BLaER1 treated with 17β-estradiol and CSF1 and Interleukin-3, amounts not matched to agents 10 nM and 100 nM (cell line): Measurements from ENCODE around the gene NEU2.

ENCODE experiments used
- H3K27ac ChIP-seq, 11 experiments: shearing (Covaris generic); formaldehyde crosslinking; 2 replicates each; pipeline ENCODE4 v1.8.1; 2022
- H3K27me3 ChIP-seq, 11 experiments: shearing (Covaris generic); formaldehyde crosslinking; 2 replicates each; pipeline ENCODE4 v1.8.1; 2022
- H3K36me3 ChIP-seq, 11 experiments: shearing (Covaris generic); formaldehyde crosslinking; 2 replicates each; pipeline ENCODE4 v1.8.1; 2022
- H3K4me1 ChIP-seq, 10 experiments: shearing (Covaris generic); formaldehyde crosslinking; 2 replicates each; pipeline ENCODE4 v1.8.1; 2022
- H3K4me2 ChIP-seq, 11 experiments: shearing (Covaris generic); formaldehyde crosslinking; 2 replicates each; pipeline ENCODE4 v1.8.1; 2022
- H3K4me3 ChIP-seq, 10 experiments: shearing (Covaris generic); formaldehyde crosslinking; 2 replicates each; pipeline ENCODE4 v1.8.1; 2022
- H3K9ac ChIP-seq, 11 experiments: shearing (Covaris generic); formaldehyde crosslinking; 2 replicates each; pipeline ENCODE4 v1.8.1; 2022
- H3K9me3 ChIP-seq, 11 experiments: shearing (Covaris generic); formaldehyde crosslinking; replicated peaks in 1 of 11; 2 replicates each; pipeline ENCODE4 v1.8.1; 2022
- H4K20me1 ChIP-seq, 11 experiments: shearing (Covaris generic); formaldehyde crosslinking; 2 replicates each; pipeline ENCODE4 v1.8.1; 2022
- Cebpa-rat ChIP-seq, 11 experiments: shearing (Covaris generic); IDR thresholded peaks; 2 replicates each; pipeline ENCODE4 v1.8.1; 2022

Gene NEU2

GRCh38 chr2:233032551-233033320 is at the start of gene NEU2:
Gene NEU2, plus strand, starts transcription at chr2:233032672. Its CDS starts 0 bp downstream, at chr2:233032672.
- TF ChIP-seq Cebpa-rat (IDR thresholded peaks at IDR 0.05) = no peak
- Histone ChIP-seq H3K27me3 (no peaks in the 10 kb centered on the region), H3K9ac (no peak within 1 kb of the TSS; a peak in 1 of 22 replicates), H3K36me3 (no peaks in the 10 kb centered on the region), H3K9me3 (peaks cover 0 to 7% (median 0%) of the 10 kb centered on the region in 11 experiments; a peak in 4 of 22 replicates), H3K4me1 (no peaks in the 10 kb centered on the region), H3K4me2 (no peak within 1 kb of the TSS), H3K27ac (no peak within 1 kb of the TSS), H3K4me3 (no peak within 1 kb of the TSS), H4K20me1 (no peaks in the 10 kb centered on the region)

GRCh38 chr2:232982926-232983668 is 49.4 kb upstream of the NEU2 start:
- peaks cover 18 to 49% (median 33%) of the 10 kb centered on the region in 10 experiments; a peak in 19 of 20 replicates for H3K4me1 ChIP-seq
- peak overlapping the region in 3 of 11 experiments; percentile 5 to 40 (median 14); a peak in 1 of 22 replicates for H3K4me2 ChIP-seq
- H3K36me3 ChIP-seq = no peaks in the 10 kb centered on the region
- no peak overlapping the region for H3K9ac ChIP-seq
- no peaks in the 10 kb centered on the region for H3K27me3 ChIP-seq
- no peak for TF ChIP-seq Cebpa-rat (IDR thresholded peaks at IDR 0.05)
- no peak overlapping the region for H3K4me3 ChIP-seq
- H3K9me3 ChIP-seq = peaks cover 0 to 12% (median 7%) of the 10 kb centered on the region in 11 experiments; a peak in 15 of 22 replicates
- H4K20me1 ChIP-seq = no peaks in the 10 kb centered on the region
- no peak overlapping the region for H3K27ac ChIP-seq

- Histone ChIP-seq H3K4me2 (peak overlapping the region in 2 of 11 experiments; percentile 24 to 40; a peak in 4 of 22 replicates), H3K9ac (no peak overlapping the region), H3K4me3 (no peak overlapping the region), H3K27ac (no peak overlapping the region), H3K9me3 (peaks cover 0 to 12% (median 7%) of the 10 kb centered on the region in 11 experiments; a peak in 15 of 22 replicates), H3K36me3 (no peaks in the 10 kb centered on the region), H3K4me1 (peaks cover 15 to 46% (median 29%) of the 10 kb centered on the region in 10 experiments; a peak in 19 of 20 replicates), H4K20me1 (no peaks in the 10 kb centered on the region), H3K27me3 (no peaks in the 10 kb centered on the region)
- no peak for TF ChIP-seq Cebpa-rat (IDR thresholded peaks at IDR 0.05)
Measured at GRCh38 chr2:232983669-232984140, 48.8 kb upstream of the NEU2 start.

GRCh38 chr2:232984451-232985207 is 47.8 kb upstream of the NEU2 start:
- Histone ChIP-seq H3K9me3 (peaks cover 0 to 12% (median 7%) of the 10 kb centered on the region in 11 experiments; a peak in 15 of 22 replicates), H3K4me2 (peak overlapping the region in 2 of 11 experiments; percentile 24 to 40; a peak in 3 of 22 replicates), H3K27ac (no peak overlapping the region), H3K36me3 (no peaks in the 10 kb centered on the region), H3K4me3 (no peak overlapping the region), H4K20me1 (no peaks in the 10 kb centered on the region), H3K27me3 (no peaks in the 10 kb centered on the region), H3K9ac (no peak overlapping the region), H3K4me1 (peaks cover 5 to 36% (median 20%) of the 10 kb centered on the region in 10 experiments; a peak in 17 of 20 replicates)
- TF ChIP-seq Cebpa-rat (IDR thresholded peaks at IDR 0.05) = no peak

GRCh38 chr2:232986155-232986554 is 46.3 kb upstream of the NEU2 start:
- no peak for TF ChIP-seq Cebpa-rat (IDR thresholded peaks at IDR 0.05)

GRCh38 chr2:232993231-232993821 is 39.1 kb upstream of the NEU2 start:
- H3K9ac ChIP-seq = no peak overlapping the region
- H3K4me2 ChIP-seq = no peak overlapping the region
- TF ChIP-seq Cebpa-rat (IDR thresholded peaks at IDR 0.05) = no peak
- H3K27me3 ChIP-seq = no peaks in the 10 kb centered on the region
- no peaks in the 10 kb centered on the region for H3K36me3 ChIP-seq
- no peaks in the 10 kb centered on the region for H4K20me1 ChIP-seq
- H3K9me3 ChIP-seq = peaks cover 0 to 7% (median 0%) of the 10 kb centered on the region in 11 experiments; a peak in 2 of 22 replicates
- H3K4me3 ChIP-seq = no peak overlapping the region
- H3K4me1 ChIP-seq = peaks cover 0 to 4% (median 0%) of the 10 kb centered on the region in 10 experiments; a peak in 4 of 20 replicates
- no peak overlapping the region for H3K27ac ChIP-seq

More at GRCh38 chr2:232986155-232986554, 46.3 kb upstream of the NEU2 start:
- H4K20me1 ChIP-seq = no peaks in the 10 kb centered on the region
- no peak overlapping the region for H3K9ac ChIP-seq
- no peak overlapping the region for H3K4me3 ChIP-seq
- H3K4me1 ChIP-seq = peaks cover 0 to 25% (median 5%) of the 10 kb centered on the region in 10 experiments; a peak in 8 of 20 replicates
- H3K27ac ChIP-seq = no peak overlapping the region
- no peaks in the 10 kb centered on the region for H3K27me3 ChIP-seq
- H3K4me2 ChIP-seq = no peak overlapping the region
- no peaks in the 10 kb centered on the region for H3K36me3 ChIP-seq
- peaks cover 0 to 12% (median 7%) of the 10 kb centered on the region in 11 experiments; a peak in 15 of 22 replicates for H3K9me3 ChIP-seq

- Histone ChIP-seq H3K9me3 (peaks cover 0 to 7% (median 0%) of the 10 kb centered on the region in 11 experiments; a peak in 2 of 22 replicates), H3K27ac (no peak overlapping the region), H3K9ac (no peak overlapping the region), H3K4me1 (no peaks in the 10 kb centered on the region; a peak in 1 of 20 replicates), H3K27me3 (no peaks in the 10 kb centered on the region), H4K20me1 (no peaks in the 10 kb centered on the region), H3K36me3 (no peaks in the 10 kb centered on the region), H3K4me3 (no peak overlapping the region), H3K4me2 (no peak overlapping the region)
- TF ChIP-seq Cebpa-rat (IDR thresholded peaks at IDR 0.05) = no peak
Measured at GRCh38 chr2:232994446-232994845, 38.0 kb upstream of the NEU2 start.
